Small intestine (tissue), 7 donors: Measurements from ENCODE around the gene FXR2. TPM values are rescaled to one million over a fixed set of nuclear protein-coding genes. Genes with fewer than 3 reads are reported as not detected.

ENCODE experiments used
- DNase-seq, 2 donors: peaks; one replicate each; pipeline versions ENCODE4 v3.0.0 to v3.0.0-alpha.2; 2013
- FAIRE-seq: peaks from 2 replicates; lab custom pipeline; 2012; peaks lifted over from hg19 to GRCh38; lab: Jason Lieb, UNC
- H3K27ac ChIP-seq, 3 donors: one replicate each; pipeline ENCODE4 v1.5.1; 2013; ENCODE audit warnings: low read length in 2 of 3, mild to moderate bottlenecking in 2 of 3, control low read depth in 1 of 3, inconsistent platforms in 1 of 3, low read depth in 1 of 3, moderate library complexity in 1 of 3
- H3K27me3 ChIP-seq, 3 donors: one replicate each; pipeline ENCODE4 v1.6.1; 2013; ENCODE audit warnings: low read length in 3 of 3, inconsistent platforms in 1 of 3; ENCODE audit not compliant: control insufficient read depth in 3 of 3, insufficient read depth in 3 of 3
- H3K36me3 ChIP-seq, 3 donors: one replicate each; pipeline ENCODE4 v1.6.1; 2013; ENCODE audit warnings: low read length in 3 of 3, inconsistent platforms in 1 of 3, low read depth in 1 of 3, mild to moderate bottlenecking in 1 of 3, moderate library complexity in 1 of 3; ENCODE audit not compliant: control insufficient read depth in 3 of 3, insufficient read depth in 2 of 3
- H3K4me1 ChIP-seq, 3 donors: one replicate each; pipeline ENCODE4 v1.6.1; 2013; ENCODE audit warnings: low read length in 2 of 3, inconsistent platforms in 1 of 3, low read depth in 1 of 3, mild to moderate bottlenecking in 1 of 3, moderate library complexity in 1 of 3; ENCODE audit not compliant: control insufficient read depth in 3 of 3, insufficient read depth in 2 of 3
- H3K4me3 ChIP-seq, 3 donors: one replicate each; pipeline ENCODE4 v1.5.1; 2013; ENCODE audit warnings: low read length in 3 of 3, control low read depth in 1 of 3, inconsistent platforms in 1 of 3, low read depth in 1 of 3, mild to moderate bottlenecking in 1 of 3, moderate library complexity in 1 of 3
- H3K9me3 ChIP-seq, 2 donors: one replicate each; pipeline ENCODE4 v1.6.1; 2013; ENCODE audit warnings: low read depth in 1 of 2, low read length in 1 of 2; ENCODE audit not compliant: control insufficient read depth in 2 of 2, insufficient read depth in 1 of 2
- WGBS, 3 donors: extraction: QIAGEN DNeasy Blood & Tissue Kit; methylation state at CpG; one replicate each; pipeline ENCODE4 v1.1.7; 2013; 5-methylcytosine and 5-hydroxymethylcytosine counted together
- polyA plus RNA-seq, 4 donors: library from polyadenylated mRNA; stranded (reverse) in 3 of 4; unstranded in 1 of 4; fragments of 200-250 nt in 3 of 4; fragments of 120-200 nt in 1 of 4; gene quantifications; one replicate each; pipeline versions ENCODE4 v1.2.1 to v1.2.3, GENCODE V29; 2013
- donor health status: healthy with polysubstance abuse.
- donor health status: control.
- donor health status: control.
- donor health status: Bipolar disorder and iron deficiency.
- donor health status: healthy.

FXR2 gene
- polyA plus RNA-seq, 4 donors = 25.1 to 41.1 (median 30.9) TPM

- no peak overlapping the region for H3K4me3 ChIP-seq
- no peaks in the 10 kb centered on the region for H3K9me3 ChIP-seq
- 56 to 63% (median 62%) methylated on average over 7 of the region's 7 CpGs for WGBS, 3 donors
- no peak for FAIRE-seq
- peak overlapping the region in 2 of 3 donors; percentile 22 to 99 for H3K27ac ChIP-seq
- peaks cover 3 to 58% (median 9%) of the 10 kb centered on the region in 3 donors for H3K4me1 ChIP-seq
- no peak for DNase-seq
- peaks cover 14 to 87% (median 19%) of the 10 kb centered on the region in 3 donors for H3K36me3 ChIP-seq
- H3K27me3 ChIP-seq = no peaks in the 10 kb centered on the region
Measured at GRCh38 chr17:7575959-7576358, 38.7 kb downstream of the FXR2 start.

GRCh38 chr17:7575481-7575883 lies 39.2 kb downstream of the FXR2 start:
- Histone ChIP-seq H3K9me3 (no peaks in the 10 kb centered on the region), H3K27me3 (no peaks in the 10 kb centered on the region), H3K36me3 (peaks cover 14 to 87% (median 22%) of the 10 kb centered on the region in 3 donors), H3K27ac (peak overlapping the region in 2 of 3 donors; percentile 22 to 99), H3K4me3 (peak overlapping the region in 1 of 3 donors; percentile 100), H3K4me1 (peaks cover 3 to 54% (median 9%) of the 10 kb centered on the region in 3 donors)
- DNase-seq (no peak), FAIRE-seq (no peak)
- 35 to 88% (median 47%) methylated on average over 1 of the region's 1 CpG for WGBS, 3 donors

DNA sequence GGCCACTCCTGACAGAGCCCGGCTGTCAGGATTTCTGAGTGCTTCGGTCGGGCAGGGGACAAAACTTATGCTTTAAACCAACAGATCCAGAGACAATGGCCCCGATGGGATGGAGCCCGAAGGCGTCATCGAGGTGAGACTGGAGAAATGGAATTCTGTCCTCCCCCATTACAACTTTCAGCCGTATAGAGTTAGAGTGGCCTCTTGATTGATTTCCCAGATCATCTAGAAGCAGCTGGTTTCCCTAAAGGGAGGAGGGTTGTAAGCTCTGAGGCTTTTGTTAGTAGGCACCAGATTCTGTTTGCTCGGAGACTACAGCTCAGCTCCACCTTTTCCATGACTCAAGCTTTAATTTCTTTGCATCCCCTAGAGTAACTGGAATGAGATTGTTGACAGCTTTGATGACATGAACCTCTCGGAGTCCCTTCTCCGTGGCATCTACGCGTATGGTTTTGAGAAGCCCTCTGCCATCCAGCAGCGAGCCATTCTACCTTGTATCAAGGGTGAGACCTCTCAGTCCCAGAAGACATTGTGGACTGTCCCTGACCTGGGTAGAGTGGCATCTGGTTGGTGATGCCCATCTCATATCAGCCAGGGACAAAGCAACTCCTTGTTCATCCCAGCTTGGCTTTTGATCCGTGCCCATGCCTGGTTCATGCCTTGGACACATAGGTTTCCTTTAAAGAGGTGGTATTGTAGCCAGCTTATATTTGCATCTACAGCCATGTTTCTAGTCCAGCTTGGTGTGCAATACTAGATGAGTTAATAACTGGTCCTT lies 40.3 kb downstream of the FXR2 start:
- H3K4me1 ChIP-seq = peaks cover 3 to 44% (median 9%) of the 10 kb centered on the region in 3 donors
- WGBS, 3 donors = 13 to 17% (median 15%) methylated on average over 14 to 15 of the region's 15 CpGs
- peaks cover 14 to 84% (median 22%) of the 10 kb centered on the region in 3 donors for H3K36me3 ChIP-seq
- DNase-seq (no peak), FAIRE-seq (no peak)
- peak overlapping the region in 2 of 3 donors; percentile 62 to 99 for H3K27ac ChIP-seq
- H3K9me3 ChIP-seq = no peaks in the 10 kb centered on the region
- no peaks in the 10 kb centered on the region for H3K27me3 ChIP-seq
- H3K4me3 ChIP-seq = peak overlapping the region; percentile 93 to 100 (median 99)

GRCh38 chr17:7573324-7574080 lies 41.2 kb downstream of the FXR2 start:
- no peak for FAIRE-seq
- peak overlapping the region; percentile 93 to 100 (median 99) for H3K4me3 ChIP-seq
- H3K27me3 ChIP-seq = no peaks in the 10 kb centered on the region
- peaks cover 0 to 36% (median 7%) of the 10 kb centered on the region in 3 donors for H3K4me1 ChIP-seq
- H3K9me3 ChIP-seq = no peaks in the 10 kb centered on the region
- H3K36me3 ChIP-seq = peaks cover 14 to 82% (median 22%) of the 10 kb centered on the region in 3 donors
- peak; percentile 83 to 93 for DNase-seq
- peak overlapping the region; percentile 80 to 99 (median 99) for H3K27ac ChIP-seq
- WGBS, 3 donors = 0 to 1% (median 0%) methylated on average over 37 to 71 of the region's 71 CpGs

GRCh38 chr17:7572588-7573323 lies 41.9 kb downstream of the FXR2 start:
- no peak for FAIRE-seq
- DNase-seq = peak; percentile 100
- peak overlapping the region; percentile 80 to 99 (median 99) for H3K27ac ChIP-seq
- peaks cover 12 to 79% (median 18%) of the 10 kb centered on the region in 3 donors for H3K36me3 ChIP-seq
- H3K4me3 ChIP-seq = peak overlapping the region; percentile 93 to 100 (median 99)
- H3K9me3 ChIP-seq = no peaks in the 10 kb centered on the region
- no peaks in the 10 kb centered on the region for H3K27me3 ChIP-seq
- WGBS, 3 donors = 0 to 1% (median 0%) methylated on average over 71 to 73 of the region's 73 CpGs
- H3K4me1 ChIP-seq = peaks cover 0 to 30% (median 7%) of the 10 kb centered on the region in 3 donors

GRCh38 chr17:7572338-7572587 lies 42.4 kb downstream of the FXR2 start:
- Histone ChIP-seq H3K27ac (peak overlapping the region; percentile 69 to 99 (median 91)), H3K4me1 (peaks cover 0 to 28% (median 7%) of the 10 kb centered on the region in 3 donors), H3K36me3 (peaks cover 8 to 77% (median 13%) of the 10 kb centered on the region in 3 donors), H3K27me3 (no peaks in the 10 kb centered on the region), H3K4me3 (peak overlapping the region; percentile 31 to 46 (median 43)), H3K9me3 (no peaks in the 10 kb centered on the region)
- FAIRE-seq (peak; percentile 26), DNase-seq (no peak)
- 0 to 1% (median 1%) methylated on average over 11 of the region's 11 CpGs for WGBS, 3 donors

DNA sequence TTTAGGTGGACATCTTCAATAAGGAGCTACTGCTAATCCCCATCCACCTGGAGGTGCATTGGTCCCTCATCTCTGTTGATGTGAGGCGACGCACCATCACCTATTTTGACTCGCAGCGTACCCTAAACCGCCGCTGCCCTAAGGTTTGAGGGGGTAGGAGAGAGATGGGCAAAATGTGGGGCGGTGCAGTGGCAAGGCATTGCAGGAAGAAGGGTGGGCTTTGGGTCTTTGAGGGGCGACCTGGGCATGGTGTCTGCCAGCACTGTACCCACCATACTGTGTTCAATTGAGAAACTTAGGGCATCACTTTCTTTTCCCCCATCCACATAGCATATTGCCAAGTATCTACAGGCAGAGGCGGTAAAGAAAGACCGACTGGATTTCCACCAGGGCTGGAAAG lies 44.3 kb downstream of the FXR2 start:
- H3K4me1 ChIP-seq = peaks cover 0 to 16% (median 2%) of the 10 kb centered on the region in 3 donors
- no peak overlapping the region for H3K27ac ChIP-seq
- no peaks in the 10 kb centered on the region for H3K27me3 ChIP-seq
- no peaks in the 10 kb centered on the region for H3K9me3 ChIP-seq
- WGBS, 3 donors = 96 to 97% (median 97%) methylated on average over 10 of the region's 10 CpGs
- H3K36me3 ChIP-seq = peaks cover 3 to 74% (median 6%) of the 10 kb centered on the region in 3 donors
- no peak for FAIRE-seq
- H3K4me3 ChIP-seq = no peak overlapping the region
- DNase-seq = no peak

- no peak for DNase-seq
- WGBS, 3 donors = 85 to 86% (median 85%) methylated on average over 5 of the region's 5 CpGs
- Histone ChIP-seq H3K27ac (no peak overlapping the region), H3K4me1 (peaks cover 0 to 9% (median 0%) of the 10 kb centered on the region in 3 donors), H3K9me3 (no peaks in the 10 kb centered on the region), H3K4me3 (no peak overlapping the region), H3K27me3 (no peaks in the 10 kb centered on the region), H3K36me3 (peaks cover 7 to 74% (median 13%) of the 10 kb centered on the region in 3 donors)
- FAIRE-seq = no peak
Measured at GRCh38 chr17:7569571-7569970, 45.1 kb downstream of the FXR2 start.
